A549 (cell line): ENCODE results near the gene MAGI1. TPM values are rescaled to one million over a fixed set of nuclear protein-coding genes. Genes with fewer than 3 reads are reported as not detected.

Source experiments
- ATAC-seq, 2 experiments: fragments of 200-7000 bp in 1 of 2; fragments of >200 bp in 1 of 2; cut with Nextera tagmentation in 1 of 2; cut with Tn5 transposase in 1 of 2; 3 replicates each; pipeline versions ENCODE4 v1.8.0 to v1.9.1; 2018 to 2020; ENCODE audit warnings: mild to moderate bottlenecking in 1 of 2, moderate library complexity in 1 of 2
- CTCF ChIA-PET: fragments of 300-600 bp; sonication (Branson Sonifier 250); formaldehyde crosslinking; extraction: SDS; loops from one replicate; lab custom pipeline; 2021; ENCODE audit warnings: antibody characterized with exemption, inconsistent platforms; lab: Yijun Ruan, JAX
- POLR2A ChIA-PET: fragments of 350-600 bp; formaldehyde crosslinking; extraction: SDS; loops from one replicate; lab custom pipeline; 2021; ENCODE audit warnings: antibody characterized with exemption, inconsistent platforms; lab: Yijun Ruan, JAX
- DNase-seq, 2 experiments: peaks; one replicate each; pipeline versions ENCODE4 v3.0.0 to v3.0.0-alpha.2; 2011 to 2016; ENCODE audit warnings: low read depth in 1 of 2, low spot score in 1 of 2
- FAIRE-seq: peaks from 2 replicates; lab custom pipeline; 2011; peaks lifted over from hg19 to GRCh38; lab: Jason Lieb, UNC
- H3K27ac ChIP-seq, 2 experiments: fragments of >200 bp; sonication (Bioruptor Twin); formaldehyde crosslinking; 3 replicates each; pipeline ENCODE4 v1.5.1; 2016 to 2017
- H3K4me1 ChIP-seq: fragments of >200 bp; sonication (Bioruptor Twin); formaldehyde crosslinking; 3 replicates; pipeline ENCODE4 v1.6.1; 2016
- H3K4me2 ChIP-seq: fragments of >200 bp; sonication (Bioruptor Twin); formaldehyde crosslinking; 3 replicates; pipeline ENCODE4 v1.6.1; 2016
- H3K4me3 ChIP-seq: fragments of >200 bp; sonication (Bioruptor Twin); formaldehyde crosslinking; 3 replicates; pipeline ENCODE4 v1.5.1; 2016
- H3K9me3 ChIP-seq: fragments of >200 bp; sonication (Bioruptor Twin); formaldehyde crosslinking; 3 replicates; pipeline ENCODE4 v1.6.1; 2016
- CHD2 ChIP-seq: fragments of 150-350 bp; IDR thresholded peaks from 2 replicates; pipeline ENCODE4 v1.6.1; 2014; ENCODE audit warnings: low read length; ENCODE audit not compliant: partially characterized antibody
- EHMT2 ChIP-seq: fragments of 200-600 bp; sonication (generic); IDR thresholded peaks from 2 replicates; pipeline ENCODE4 v1.6.1; 2016; ENCODE audit warnings: antibody characterized with exemption, low read depth, mild to moderate bottlenecking, moderate library complexity
- FOSB ChIP-seq: fragments of 250-450 bp; sonication (Bioruptor Pico); IDR thresholded peaks from 2 replicates; pipeline ENCODE4 v1.5.0; 2020; ENCODE audit warnings: mild to moderate bottlenecking, moderate library complexity
- HDAC2 ChIP-seq: fragments of 200-600 bp; sonication (generic); IDR thresholded peaks from 2 replicates; pipeline ENCODE4 v1.6.1; 2016
- HMGXB4 ChIP-seq: fragments of 250-450 bp; sonication (Bioruptor Pico); IDR thresholded peaks from 2 replicates; pipeline ENCODE4 v1.5.0; 2021; ENCODE audit warnings: mild to moderate bottlenecking, moderate library complexity, borderline replicate concordance
- HOXA7 ChIP-seq: fragments of 250-450 bp; sonication (Bioruptor Pico); IDR thresholded peaks from 2 replicates; pipeline ENCODE4 v1.5.0; 2020; ENCODE audit warnings: mild to moderate bottlenecking, moderate library complexity
- JUN ChIP-seq, 2 experiments: fragments of >200 bp; sonication (Bioruptor Twin); formaldehyde crosslinking; IDR thresholded peaks; 2 replicates in 1 of 2; 3 replicates in 1 of 2; pipeline ENCODE4 v1.6.1; 2016 to 2017
- JUNB ChIP-seq: fragments of >200 bp; sonication (Bioruptor Twin); formaldehyde crosslinking; IDR thresholded peaks from 2 replicates; pipeline ENCODE4 v1.6.1; 2016
- KDM1A ChIP-seq: fragments of 200-600 bp; sonication (generic); IDR thresholded peaks from 2 replicates; pipeline ENCODE4 v1.6.1; 2016; ENCODE audit warnings: low read depth, mild to moderate bottlenecking
- MAFK ChIP-seq: fragments of 450-650 bp; IDR thresholded peaks from 2 replicates; pipeline ENCODE4 v1.6.1; 2014; ENCODE audit not compliant: partially characterized antibody
- MAX ChIP-seq: IDR thresholded peaks from 2 replicates; pipeline ENCODE4 v1.6.1; 2012
- MAZ ChIP-seq: fragments of 150-350 bp; IDR thresholded peaks from 2 replicates; pipeline ENCODE4 v1.6.1; 2014; ENCODE audit warnings: antibody characterized with exemption, low read depth, low read length, borderline replicate concordance
- POLR2A ChIP-seq: IDR thresholded peaks from 2 replicates; pipeline ENCODE4 v1.6.1; 2012; ENCODE audit warnings: mild to moderate bottlenecking, low read length
- POLR2AphosphoS2 ChIP-seq: conservative IDR thresholded peaks from 2 replicates; pipeline ENCODE4 v1.6.1; 2012; ENCODE audit warnings: low read length, improper control_type of control experiment, inconsistent platforms
- RAD21 ChIP-seq, 2 experiments: fragments of >200 bp in 1 of 2; sonication (Bioruptor Twin) in 1 of 2; formaldehyde crosslinking in 1 of 2; IDR thresholded peaks in 1 of 2; conservative IDR thresholded peaks in 1 of 2; 2 replicates in 1 of 2; 3 replicates in 1 of 2; pipeline ENCODE4 v1.6.1; 2012 to 2018; ENCODE audit warnings: inconsistent platforms in 1 of 2
- REST ChIP-seq: fragments of 200-600 bp; sonication (generic); IDR thresholded peaks from 2 replicates; pipeline ENCODE4 v1.6.1; 2016; ENCODE audit warnings: antibody characterized with exemption, mild to moderate bottlenecking, moderate library complexity
- USF2 ChIP-seq: fragments of 450-650 bp; IDR thresholded peaks from 2 replicates; pipeline ENCODE4 v1.6.1; 2014; ENCODE audit warnings: antibody characterized with exemption
- ZFP36 ChIP-seq: fragments of 450-650 bp; IDR thresholded peaks from 2 replicates; pipeline ENCODE4 v1.6.1; 2014; ENCODE audit warnings: borderline replicate concordance; ENCODE audit not compliant: partially characterized antibody
- ZNF302 ChIP-seq: fragments of 250-450 bp; sonication (Bioruptor Pico); IDR thresholded peaks from 2 replicates; pipeline ENCODE4 v1.9.0; 2021; ENCODE audit warnings: inconsistent platforms, mild to moderate bottlenecking, moderate library complexity
- ZSCAN20 ChIP-seq: fragments of 250-450 bp; sonication (Bioruptor Pico); IDR thresholded peaks from 2 replicates; pipeline ENCODE4 v1.8.0; 2022; ENCODE audit warnings: mild to moderate bottlenecking, moderate library complexity
- WGBS: methylation state at CpG from one replicate; pipeline ENCODE4 v1.1.6; 2017; ENCODE audit errors: missing lambda C conversion rate; 5-methylcytosine and 5-hydroxymethylcytosine counted together
- polyA plus RNA-seq, 4 experiments: library from polyadenylated mRNA; depleted of rRNA in 3 of 4; stranded (reverse); fragments of >200 nt; fragmentation: RNase III in 1 of 4; extraction: RNeasy Plus Mini Kit Qiagen cat#74134 plus additional on column Dnase treatment in 1 of 4; gene quantifications; 2 replicates in 3 of 4; 3 replicates in 1 of 4; pipeline ENCODE4 v1.2.3, GENCODE V29; 2011 to 2017

MAGI1 gene
- polyA plus RNA-seq, 2 of the 4 experiments (the other 2 are of a cell fraction), result 4.7 to 6.6 TPM

GRCh38 chr3:65560133-65560532 is 478.6 kb downstream of the MAGI1 start:
- H3K27ac ChIP-seq, result no peak overlapping the region
- DNase-seq, result no peak
- 67% methylated on average over 5 of the region's 5 CpGs for WGBS
- no peak for ATAC-seq
- no peaks in the 10 kb centered on the region for H3K4me1 ChIP-seq
- ChIA-PET POLR2A (no interaction called here), CTCF (interaction anchor here (1.3 kb wide), 1 partner anchor 20 kb away, joined by 3 read pairs; no protein-coding TSS in a partner anchor)
- TF ChIP-seq POLR2AphosphoS2 (no peak), ZNF302 (CRISPR knock-in tag) (no peak), HOXA7 (no peak), MAX (no peak), POLR2A (no peak), ZSCAN20 (CRISPR knock-in tag) (no peak), JUNB (no peak), RAD21 (conservative IDR thresholded peaks at IDR 0.05 in 1 of 2, IDR thresholded peaks at IDR 0.05 in 1 of 2) (no peak), JUN (IDR thresholded peaks at IDR 0.05) (no peak), USF2 (no peak)
- no peak for FAIRE-seq
- H3K4me3 ChIP-seq, result no peak overlapping the region
- H3K4me2 ChIP-seq, result no peak overlapping the region
- H3K9me3 ChIP-seq, result no peaks in the 10 kb centered on the region

- H3K27ac ChIP-seq, result no peak overlapping the region
- H3K4me3 ChIP-seq, result no peak overlapping the region
- no peaks in the 10 kb centered on the region for H3K9me3 ChIP-seq
- TF ChIP-seq ZFP36 (no peak), REST (no peak), KDM1A (no peak)
- H3K4me2 ChIP-seq, result no peak overlapping the region
- FAIRE-seq (no peak), DNase-seq (no peak), ATAC-seq (no peak)
- CTCF ChIA-PET, result interaction anchor here (1.3 kb wide), 1 partner anchor 20 kb away, joined by 3 read pairs; no protein-coding TSS in a partner anchor
- WGBS, result 69% methylated on average over 9 of the region's 10 CpGs
- POLR2A ChIA-PET, result interaction anchor here (0.7 kb wide), 1 partner anchor 189 kb away, joined by 3 read pairs; no protein-coding TSS in a partner anchor
- no peaks in the 10 kb centered on the region for H3K4me1 ChIP-seq
Measured at GRCh38 chr3:65559643-65560042, 479.1 kb downstream of the MAGI1 start.

- no peak overlapping the region for H3K4me3 ChIP-seq
- FAIRE-seq (no peak), ATAC-seq (no peak), DNase-seq (no peak)
- TF ChIP-seq HDAC2 (no peak), MAFK (no peak), CHD2 (no peak), EHMT2 (no peak), FOSB (CRISPR knock-in tag) (no peak), HMGXB4 (CRISPR knock-in tag) (no peak), MAZ (no peak)
- no peak overlapping the region for H3K4me2 ChIP-seq
- no peaks in the 10 kb centered on the region for H3K4me1 ChIP-seq
- WGBS, result 93% methylated on average over 1 of the region's 1 CpG
- POLR2A ChIA-PET, result interaction anchor here (0.7 kb wide), 1 partner anchor 190 kb away, joined by 3 read pairs; no protein-coding TSS in a partner anchor
- no peak overlapping the region for H3K27ac ChIP-seq
- CTCF ChIA-PET, result interaction anchor here (0.9 kb wide), 1 partner anchor 71 kb away, joined by 3 read pairs; no protein-coding TSS in a partner anchor
- H3K9me3 ChIP-seq, result no peaks in the 10 kb centered on the region
Measured at GRCh38 chr3:65558826-65559225, 479.9 kb downstream of the MAGI1 start.
